ENCODE data around the gene ARFGEF3.

ARFGEF3 gene

GRCh38 chr6:138255443-138255842, 93.7 kb downstream of the ARFGEF3 start:
- H3K27ac ChIP-seq (ENCODE audit: low read depth, low read length, severe bottlenecking): no peak overlapping the region
- no peaks in the 10 kb centered on the region for H3K4me1 ChIP-seq (ENCODE audit: control insufficient read depth, insufficient read depth, low read length, poor library complexity, severe bottlenecking)
- no peaks in the 10 kb centered on the region for H3K36me3 ChIP-seq (ENCODE audit: control insufficient read depth, insufficient read depth, low read length)
- no peaks in the 10 kb centered on the region for H3K9me3 ChIP-seq (ENCODE audit: control insufficient read depth, low read length)
- H3K4me3 ChIP-seq (ENCODE audit: extremely low read depth, insufficient read depth, low read length, poor library complexity, severe bottlenecking): no peak overlapping the region
- WGBS, 2 experiments (ENCODE audit: insufficient coverage in 2 of 2): 89 to 96% methylated on average over 9 to 19 of the region's 20 CpGs

- no peaks in the 10 kb centered on the region for H3K36me3 ChIP-seq (ENCODE audit: control insufficient read depth, insufficient read depth, low read length)
- H3K4me1 ChIP-seq (ENCODE audit: control insufficient read depth, insufficient read depth, low read length, poor library complexity, severe bottlenecking): no peaks in the 10 kb centered on the region
- no peaks in the 10 kb centered on the region for H3K9me3 ChIP-seq (ENCODE audit: control insufficient read depth, low read length)
- 100% methylated on average over 1 of the region's 1 CpG; no CpG with 5 or more reads in 1 of the 2 experiments for WGBS, 2 experiments (ENCODE audit: insufficient coverage in 2 of 2)
- H3K27ac ChIP-seq (ENCODE audit: low read depth, low read length, severe bottlenecking): no peak overlapping the region
- no peak overlapping the region for H3K4me3 ChIP-seq (ENCODE audit: extremely low read depth, insufficient read depth, low read length, poor library complexity, severe bottlenecking)
Measured at GRCh38 chr6:138257638-138258040, 95.9 kb downstream of the ARFGEF3 start.

GRCh38 chr6:138258197-138258596, 96.5 kb downstream of the ARFGEF3 start:
- no peak overlapping the region for H3K4me3 ChIP-seq (ENCODE audit: extremely low read depth, insufficient read depth, low read length, poor library complexity, severe bottlenecking)
- no peak overlapping the region for H3K27ac ChIP-seq (ENCODE audit: low read depth, low read length, severe bottlenecking)
- H3K4me1 ChIP-seq (ENCODE audit: control insufficient read depth, insufficient read depth, low read length, poor library complexity, severe bottlenecking): no peaks in the 10 kb centered on the region
- 92 to 100% methylated on average over 2 to 4 of the region's 6 CpGs for WGBS, 2 experiments (ENCODE audit: insufficient coverage in 2 of 2)
- H3K9me3 ChIP-seq (ENCODE audit: control insufficient read depth, low read length): no peaks in the 10 kb centered on the region
- H3K36me3 ChIP-seq (ENCODE audit: control insufficient read depth, insufficient read depth, low read length): no peaks in the 10 kb centered on the region

GRCh38 chr6:138258991-138259390, 97.3 kb downstream of the ARFGEF3 start:
- Histone ChIP-seq H3K4me1 (ENCODE audit: control insufficient read depth, insufficient read depth, low read length, poor library complexity, severe bottlenecking) (no peaks in the 10 kb centered on the region), H3K27ac (ENCODE audit: low read depth, low read length, severe bottlenecking) (no peak overlapping the region), H3K4me3 (ENCODE audit: extremely low read depth, insufficient read depth, low read length, poor library complexity, severe bottlenecking) (no peak overlapping the region), H3K36me3 (ENCODE audit: control insufficient read depth, insufficient read depth, low read length) (no peaks in the 10 kb centered on the region), H3K9me3 (ENCODE audit: control insufficient read depth, low read length) (no peaks in the 10 kb centered on the region)
- 85 to 88% methylated on average over 6 of the region's 6 CpGs for WGBS, 2 experiments (ENCODE audit: insufficient coverage in 2 of 2)

- H3K36me3 ChIP-seq (ENCODE audit: control insufficient read depth, insufficient read depth, low read length): no peaks in the 10 kb centered on the region
- no peak overlapping the region for H3K27ac ChIP-seq (ENCODE audit: low read depth, low read length, severe bottlenecking)
- WGBS, 2 experiments (ENCODE audit: insufficient coverage in 2 of 2): 89% methylated on average over 1 of the region's 2 CpGs; no CpG with 5 or more reads in 1 of the 2 experiments
- no peak overlapping the region for H3K4me3 ChIP-seq (ENCODE audit: extremely low read depth, insufficient read depth, low read length, poor library complexity, severe bottlenecking)
- H3K4me1 ChIP-seq (ENCODE audit: control insufficient read depth, insufficient read depth, low read length, poor library complexity, severe bottlenecking): no peaks in the 10 kb centered on the region
- no peaks in the 10 kb centered on the region for H3K9me3 ChIP-seq (ENCODE audit: control insufficient read depth, low read length)
Measured at GRCh38 chr6:138261116-138261780, 99.5 kb downstream of the ARFGEF3 start.

- Histone ChIP-seq H3K4me3 (ENCODE audit: extremely low read depth, insufficient read depth, low read length, poor library complexity, severe bottlenecking) (no peak overlapping the region), H3K4me1 (ENCODE audit: control insufficient read depth, insufficient read depth, low read length, poor library complexity, severe bottlenecking) (no peaks in the 10 kb centered on the region), H3K9me3 (ENCODE audit: control insufficient read depth, low read length) (no peaks in the 10 kb centered on the region), H3K36me3 (ENCODE audit: control insufficient read depth, insufficient read depth, low read length) (no peaks in the 10 kb centered on the region), H3K27ac (ENCODE audit: low read depth, low read length, severe bottlenecking) (no peak overlapping the region)
- 100% methylated on average over 1 of the region's 4 CpGs; no CpG with 5 or more reads in 1 of the 2 experiments for WGBS, 2 experiments (ENCODE audit: insufficient coverage in 2 of 2)
Measured at GRCh38 chr6:138263963-138264362, 102.2 kb downstream of the ARFGEF3 start.

GRCh38 chr6:138264372-138264880, 102.7 kb downstream of the ARFGEF3 start:
- Histone ChIP-seq H3K36me3 (ENCODE audit: control insufficient read depth, insufficient read depth, low read length) (no peaks in the 10 kb centered on the region), H3K27ac (ENCODE audit: low read depth, low read length, severe bottlenecking) (no peak overlapping the region), H3K4me3 (ENCODE audit: extremely low read depth, insufficient read depth, low read length, poor library complexity, severe bottlenecking) (no peak overlapping the region), H3K4me1 (ENCODE audit: control insufficient read depth, insufficient read depth, low read length, poor library complexity, severe bottlenecking) (no peaks in the 10 kb centered on the region), H3K9me3 (ENCODE audit: control insufficient read depth, low read length) (no peaks in the 10 kb centered on the region)

GRCh38 chr6:138266095-138266494, 104.4 kb downstream of the ARFGEF3 start:
- no peaks in the 10 kb centered on the region for H3K36me3 ChIP-seq (ENCODE audit: control insufficient read depth, insufficient read depth, low read length)
- WGBS, 2 experiments (ENCODE audit: insufficient coverage in 2 of 2): 67 to 89% methylated on average over 1 to 2 of the region's 3 CpGs
- H3K4me1 ChIP-seq (ENCODE audit: control insufficient read depth, insufficient read depth, low read length, poor library complexity, severe bottlenecking): no peaks in the 10 kb centered on the region
- no peaks in the 10 kb centered on the region for H3K9me3 ChIP-seq (ENCODE audit: control insufficient read depth, low read length)
- H3K4me3 ChIP-seq (ENCODE audit: extremely low read depth, insufficient read depth, low read length, poor library complexity, severe bottlenecking): no peak overlapping the region
- no peak overlapping the region for H3K27ac ChIP-seq (ENCODE audit: low read depth, low read length, severe bottlenecking)

- H3K27ac ChIP-seq (ENCODE audit: low read depth, low read length, severe bottlenecking): no peak overlapping the region
- no peaks in the 10 kb centered on the region for H3K4me1 ChIP-seq (ENCODE audit: control insufficient read depth, insufficient read depth, low read length, poor library complexity, severe bottlenecking)
- no peaks in the 10 kb centered on the region for H3K36me3 ChIP-seq (ENCODE audit: control insufficient read depth, insufficient read depth, low read length)
- WGBS, 2 experiments (ENCODE audit: insufficient coverage in 2 of 2): 88% methylated on average over 10 of the region's 11 CpGs
- no peaks in the 10 kb centered on the region for H3K9me3 ChIP-seq (ENCODE audit: control insufficient read depth, low read length)
- no peak overlapping the region for H3K4me3 ChIP-seq (ENCODE audit: extremely low read depth, insufficient read depth, low read length, poor library complexity, severe bottlenecking)
Measured at GRCh38 chr6:138267971-138268895, 106.5 kb downstream of the ARFGEF3 start.

GRCh38 chr6:138271451-138271850, 109.7 kb downstream of the ARFGEF3 start:
- H3K27ac ChIP-seq (ENCODE audit: low read depth, low read length, severe bottlenecking): no peak overlapping the region
- no peaks in the 10 kb centered on the region for H3K4me1 ChIP-seq (ENCODE audit: control insufficient read depth, insufficient read depth, low read length, poor library complexity, severe bottlenecking)
- no peaks in the 10 kb centered on the region for H3K36me3 ChIP-seq (ENCODE audit: control insufficient read depth, insufficient read depth, low read length)
- 88% methylated on average over 1 of the region's 1 CpG; no CpG with 5 or more reads in 1 of the 2 experiments for WGBS, 2 experiments (ENCODE audit: insufficient coverage in 2 of 2)
- no peak overlapping the region for H3K4me3 ChIP-seq (ENCODE audit: extremely low read depth, insufficient read depth, low read length, poor library complexity, severe bottlenecking)
- H3K9me3 ChIP-seq (ENCODE audit: control insufficient read depth, low read length): no peaks in the 10 kb centered on the region
